Neural cell (in vitro differentiated cells): ENCODE data around the gene ZNF546. TPM values are rescaled to one million over a fixed set of nuclear protein-coding genes. Genes with fewer than 3 reads are reported as not detected.

ENCODE experiments used
- H2AFZ ChIP-seq: fragments of 200-600, 300-800 bp; sonication (generic), shearing (Covaris generic); 2 replicates; pipeline ENCODE4 v1.6.0; 2014; ENCODE audit warnings: low read depth, mild to moderate bottlenecking, antibody characterized with exemption, low read length, moderate library complexity
- H3F3A ChIP-seq: fragments of 200-600 bp; shearing (Covaris generic); 2 replicates; pipeline ENCODE4 v1.6.1; 2016; ENCODE audit warnings: mild to moderate bottlenecking, moderate library complexity, mixed read lengths, antibody characterized with exemption, low read length; ENCODE audit not compliant: insufficient read depth, poor library complexity, severe bottlenecking
- H3K27ac ChIP-seq: fragments of 200-600, 300-800 bp; sonication (generic), shearing (Covaris generic); 2 replicates; pipeline ENCODE4 v1.5.1; 2014; ENCODE audit warnings: mild to moderate bottlenecking, low read length, moderate library complexity
- H3K27me3 ChIP-seq: fragments of 300-800, 200-600 bp; sonication (generic), shearing (Covaris generic); 2 replicates; pipeline ENCODE4 v1.6.0; 2014; ENCODE audit warnings: mild to moderate bottlenecking, low read depth, low read length, moderate library complexity; ENCODE audit not compliant: insufficient read depth
- H3K36me3 ChIP-seq: fragments of 300-800, 200-600 bp; sonication (generic), shearing (Covaris generic); 2 replicates; pipeline ENCODE4 v1.5.1; 2014; ENCODE audit warnings: mild to moderate bottlenecking, antibody characterized with exemption, low read length, moderate library complexity; ENCODE audit not compliant: insufficient read depth
- H3K4me2 ChIP-seq: fragments of 300-800, 200-600 bp; sonication (generic), shearing (Covaris generic); 2 replicates; pipeline ENCODE4 v1.6.0; 2014; ENCODE audit warnings: mild to moderate bottlenecking, low read length
- H3K4me3 ChIP-seq: fragments of 300-800, 200-600 bp; sonication (generic), shearing (Covaris generic); 2 replicates; pipeline ENCODE4 v1.5.1; 2014; ENCODE audit warnings: mild to moderate bottlenecking, low read length, moderate library complexity
- H3K79me2 ChIP-seq: fragments of 200-600 bp; shearing (Covaris generic); replicated peaks from 2 replicates; pipeline ENCODE4 v1.6.0; 2014; ENCODE audit warnings: mild to moderate bottlenecking, low read length, moderate library complexity; ENCODE audit not compliant: insufficient read depth
- H3K9ac ChIP-seq: fragments of 300-800, 200-600 bp; sonication (generic), shearing (Covaris generic); 2 replicates; pipeline ENCODE4 v1.6.1; 2016; ENCODE audit warnings: mild to moderate bottlenecking, low read length, mixed read lengths
- H3K9me2 ChIP-seq: fragments of 200-600 bp; shearing (Covaris generic); 2 replicates; pipeline ENCODE4 v1.6.1; 2016; ENCODE audit warnings: mild to moderate bottlenecking, low read length, mixed read lengths; ENCODE audit not compliant: insufficient read depth
- H3K9me3 ChIP-seq: fragments of 200-600, 300-800 bp; sonication (generic), shearing (Covaris generic); 2 replicates; pipeline ENCODE4 v1.6.1; 2016; ENCODE audit warnings: mild to moderate bottlenecking, mixed run types, low read length, moderate library complexity, mixed read lengths
- H4K20me1 ChIP-seq: fragments of 200-600 bp; shearing (Covaris generic); 2 replicates; pipeline ENCODE4 v1.6.1; 2016; ENCODE audit warnings: mild to moderate bottlenecking, mixed run types; ENCODE audit not compliant: insufficient read depth
- CTCF ChIP-seq: fragments of 450-650 bp; IDR thresholded peaks from 2 replicates; pipeline ENCODE4 v1.5.1; 2014; ENCODE audit warnings: antibody characterized with exemption, mild to moderate bottlenecking, moderate library complexity; ENCODE audit not compliant: poor library complexity, severe bottlenecking
- EP300 ChIP-seq: fragments of 450-650 bp; conservative IDR thresholded peaks from 2 replicates; pipeline ENCODE4 v1.6.1; 2014; ENCODE audit warnings: antibody characterized with exemption, mild to moderate bottlenecking, moderate library complexity; ENCODE audit not compliant: poor library complexity, severe bottlenecking
- EZH2 ChIP-seq: fragments of 200-600, 300-800 bp; shearing (Covaris generic), sonication (generic); IDR thresholded peaks from 2 replicates; pipeline ENCODE4 v1.6.1; 2014; ENCODE audit warnings: antibody characterized with exemption, low read length, borderline replicate concordance, mild to moderate bottlenecking; ENCODE audit not compliant: insufficient read depth, poor library complexity, severe bottlenecking
- MXI1 ChIP-seq: fragments of 450-650 bp; conservative IDR thresholded peaks from 2 replicates; pipeline ENCODE4 v1.6.1; 2014; ENCODE audit warnings: antibody characterized with exemption, mild to moderate bottlenecking; ENCODE audit not compliant: poor library complexity, severe bottlenecking
- POLR2AphosphoS5 ChIP-seq: IDR thresholded peaks from 2 replicates; pipeline ENCODE4 v1.6.1; 2012
- RAD21 ChIP-seq: fragments of 450-650 bp; conservative IDR thresholded peaks from 2 replicates; pipeline ENCODE4 v1.6.1; 2014; ENCODE audit warnings: antibody characterized with exemption, mild to moderate bottlenecking, moderate library complexity
- REST ChIP-seq: IDR thresholded peaks from 2 replicates; pipeline ENCODE4 v1.6.1; 2012; ENCODE audit warnings: borderline replicate concordance
- SMC3 ChIP-seq: fragments of 450-650 bp; conservative IDR thresholded peaks from 2 replicates; pipeline ENCODE4 v1.6.1; 2014; ENCODE audit warnings: antibody characterized with exemption, mild to moderate bottlenecking, moderate library complexity; ENCODE audit not compliant: poor library complexity
- TAF1 ChIP-seq: IDR thresholded peaks from 2 replicates; pipeline ENCODE4 v1.6.1; 2012; ENCODE audit warnings: low read depth
- polyA plus RNA-seq: library from polyadenylated mRNA; depleted of rRNA; stranded (reverse); fragments of >200 nt; gene quantifications from 2 replicates; pipeline ENCODE4 v1.2.3, GENCODE V29; 2014

The ZNF546 gene
- polyA plus RNA-seq, 1 donor from 2014 or later = 8.0 TPM

GRCh38 chr19:39998501-39998900 lies 1.6 kb downstream of the ZNF546 start:
- Histone ChIP-seq H4K20me1 (no peaks in the 10 kb centered on the region), H3K4me2 (no peak overlapping the region), H3K27me3 (no peaks in the 10 kb centered on the region), H2AFZ (no peak overlapping the region), H3K4me3 (no peak overlapping the region), H3K9me2 (no peaks in the 10 kb centered on the region), H3K9ac (no peak overlapping the region), H3K79me2 (peaks cover 17% of the 10 kb centered on the region), H3K9me3 (peaks cover 6% of the 10 kb centered on the region), H3K27ac (no peak overlapping the region), H3K36me3 (no peaks in the 10 kb centered on the region), H3F3A (peaks cover 3% of the 10 kb centered on the region)
- no peak for TF ChIP-seq MXI1
- TF ChIP-seq POLR2AphosphoS5 = no peak
- no peak for TF ChIP-seq TAF1
- no peak for TF ChIP-seq EP300
- no peak for TF ChIP-seq CTCF
- no peak for TF ChIP-seq REST
- TF ChIP-seq EZH2 = no peak
- no peak for TF ChIP-seq SMC3
- no peak for TF ChIP-seq RAD21

- Histone ChIP-seq H4K20me1 (no peaks in the 10 kb centered on the region), H3K9ac (no peak overlapping the region), H3K4me2 (no peak overlapping the region), H3K9me2 (no peaks in the 10 kb centered on the region), H3K79me2 (no peaks in the 10 kb centered on the region), H3K27me3 (no peaks in the 10 kb centered on the region), H3K27ac (no peak overlapping the region), H3K4me3 (no peak overlapping the region), H2AFZ (no peak overlapping the region), H3K9me3 (no peaks in the 10 kb centered on the region), H3K36me3 (peaks cover 17% of the 10 kb centered on the region), H3F3A (no peaks in the 10 kb centered on the region)
- TF ChIP-seq RAD21 (no peak), POLR2AphosphoS5 (no peak), TAF1 (no peak), EP300 (no peak), EZH2 (no peak), MXI1 (no peak), REST (no peak)
Observed at GRCh38 chr19:40005691-40006272, 8.9 kb downstream of the ZNF546 start.
